Stimulated activated naive CD8-positive, alpha-beta T cell treated with anti-CD3 and anti-CD28 coated beads, Interleukin-15, Interleukin-2, amounts not matched to agents 100 ng/mL and 50 ng/mL, for 24 hours (primary cell): ENCODE results near the gene NEDD9.

Experiments used
- H3K27ac Mint-ChIP-seq: one replicate; pipeline ENCODE4 v1.8.0; 2021; ENCODE audit warnings: mild to moderate bottlenecking, mixed read lengths
- H3K27me3 Mint-ChIP-seq: one replicate; pipeline ENCODE4 v1.8.0; 2021; ENCODE audit warnings: mixed read lengths
- H3K36me3 Mint-ChIP-seq: one replicate; pipeline ENCODE4 v1.8.0; 2021; ENCODE audit warnings: low read depth, mixed read lengths
- H3K4me1 Mint-ChIP-seq: one replicate; pipeline ENCODE4 v1.8.0; 2021; ENCODE audit warnings: low read depth, mixed read lengths
- H3K4me3 Mint-ChIP-seq: one replicate; pipeline ENCODE4 v1.8.0; 2021; ENCODE audit warnings: mild to moderate bottlenecking, mixed read lengths
- H3K9me3 Mint-ChIP-seq: one replicate; pipeline ENCODE4 v1.8.0; 2021; ENCODE audit warnings: mixed read lengths

NEDD9 gene

DNA sequence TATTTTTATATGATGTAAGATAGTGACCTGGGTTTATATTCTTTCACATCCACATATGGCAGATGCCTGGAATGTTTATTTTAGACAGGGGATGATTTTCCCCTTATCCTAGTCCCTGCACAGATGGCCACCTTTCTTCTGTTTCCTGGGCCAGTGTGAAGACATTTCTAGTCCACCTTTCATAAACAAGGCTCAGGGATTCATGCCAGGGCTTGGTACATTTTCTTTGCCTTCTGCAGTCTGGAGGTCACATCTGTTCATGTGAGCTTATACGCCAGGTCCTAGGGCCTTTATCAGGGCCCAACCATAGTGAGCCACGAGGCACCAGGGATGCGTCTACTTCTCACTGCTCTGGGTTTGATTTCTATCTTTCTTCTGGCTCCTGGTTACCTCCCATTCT is 82.9 kb downstream of the NEDD9 start:
- H3K36me3 Mint-ChIP-seq = no peaks in the 10 kb centered on the region

DNA sequence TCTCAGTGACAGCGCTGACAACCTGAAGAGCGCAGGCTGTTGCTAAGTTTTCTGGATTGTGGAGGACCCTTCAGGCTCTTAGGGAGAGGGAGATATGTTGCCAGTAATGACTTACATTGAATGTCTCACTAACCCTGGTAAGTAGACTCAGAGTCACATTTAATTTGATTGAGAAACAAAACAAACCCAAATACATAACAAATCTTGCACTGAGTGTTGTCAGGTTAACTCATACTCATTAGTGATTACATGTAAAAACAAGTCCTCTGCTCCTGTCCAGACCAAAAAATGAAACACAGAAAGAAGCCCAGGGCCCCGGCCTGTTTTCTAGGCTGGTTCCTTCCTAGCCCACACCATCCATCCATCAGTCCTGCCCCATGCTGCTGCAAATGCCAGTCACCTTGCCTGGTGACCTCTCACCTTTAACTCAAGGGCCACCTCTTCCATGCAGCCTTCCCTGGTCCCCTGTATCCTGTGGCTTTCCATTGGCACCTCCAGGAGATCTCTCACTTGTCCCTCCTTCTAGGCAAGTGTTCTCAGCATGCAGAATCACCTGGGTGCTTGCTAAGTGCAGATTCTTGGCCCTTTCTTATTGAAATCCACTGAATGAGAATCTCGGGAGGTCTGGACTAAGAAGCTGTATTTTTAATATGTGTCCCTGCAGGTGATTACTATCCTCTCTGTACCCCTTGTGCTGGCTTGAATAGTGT is 86.2 kb downstream of the NEDD9 start:
- no peak overlapping the region for H3K27ac Mint-ChIP-seq
- H3K4me1 Mint-ChIP-seq = peaks cover 13% of the 10 kb centered on the region
- H3K4me3 Mint-ChIP-seq = no peak overlapping the region
- H3K9me3 Mint-ChIP-seq = no peaks in the 10 kb centered on the region
- no peaks in the 10 kb centered on the region for H3K36me3 Mint-ChIP-seq
- no peaks in the 10 kb centered on the region for H3K27me3 Mint-ChIP-seq

More for the DNA sequence above, 82.9 kb downstream of the NEDD9 start:
- H3K27me3 Mint-ChIP-seq = peaks cover 5% of the 10 kb centered on the region
- H3K9me3 Mint-ChIP-seq = no peaks in the 10 kb centered on the region
- H3K4me1 Mint-ChIP-seq = peaks cover 8% of the 10 kb centered on the region
- no peak overlapping the region for H3K27ac Mint-ChIP-seq
- no peak overlapping the region for H3K4me3 Mint-ChIP-seq

DNA sequence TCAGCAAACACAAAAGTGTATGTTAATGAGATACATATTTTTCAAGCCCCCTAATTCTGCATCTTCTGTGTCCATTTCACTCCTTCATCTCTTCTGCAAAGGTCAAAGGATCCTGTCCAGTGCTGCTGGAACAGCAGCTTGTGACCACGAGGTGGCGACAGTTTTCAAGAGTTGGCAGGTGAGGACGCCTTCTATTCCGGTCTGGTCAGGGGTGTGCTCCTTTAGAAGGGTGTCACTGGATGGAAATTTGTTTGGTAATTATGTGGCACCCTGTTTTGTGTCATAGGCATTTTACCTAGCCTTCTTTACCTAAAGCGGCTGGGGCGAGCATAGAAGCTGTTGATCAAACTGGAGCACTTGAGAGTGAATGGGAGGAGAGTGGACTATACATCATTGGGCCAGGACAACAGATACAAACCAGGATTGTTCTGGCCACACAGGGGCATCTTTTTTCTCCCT is 88.0 kb downstream of the NEDD9 start:
- H3K4me1 Mint-ChIP-seq = peaks cover 26% of the 10 kb centered on the region
- no peak overlapping the region for H3K4me3 Mint-ChIP-seq
- H3K27me3 Mint-ChIP-seq = no peaks in the 10 kb centered on the region
- no peaks in the 10 kb centered on the region for H3K36me3 Mint-ChIP-seq
- no peaks in the 10 kb centered on the region for H3K9me3 Mint-ChIP-seq
- peak overlapping the region; percentile 0 for H3K27ac Mint-ChIP-seq

DNA sequence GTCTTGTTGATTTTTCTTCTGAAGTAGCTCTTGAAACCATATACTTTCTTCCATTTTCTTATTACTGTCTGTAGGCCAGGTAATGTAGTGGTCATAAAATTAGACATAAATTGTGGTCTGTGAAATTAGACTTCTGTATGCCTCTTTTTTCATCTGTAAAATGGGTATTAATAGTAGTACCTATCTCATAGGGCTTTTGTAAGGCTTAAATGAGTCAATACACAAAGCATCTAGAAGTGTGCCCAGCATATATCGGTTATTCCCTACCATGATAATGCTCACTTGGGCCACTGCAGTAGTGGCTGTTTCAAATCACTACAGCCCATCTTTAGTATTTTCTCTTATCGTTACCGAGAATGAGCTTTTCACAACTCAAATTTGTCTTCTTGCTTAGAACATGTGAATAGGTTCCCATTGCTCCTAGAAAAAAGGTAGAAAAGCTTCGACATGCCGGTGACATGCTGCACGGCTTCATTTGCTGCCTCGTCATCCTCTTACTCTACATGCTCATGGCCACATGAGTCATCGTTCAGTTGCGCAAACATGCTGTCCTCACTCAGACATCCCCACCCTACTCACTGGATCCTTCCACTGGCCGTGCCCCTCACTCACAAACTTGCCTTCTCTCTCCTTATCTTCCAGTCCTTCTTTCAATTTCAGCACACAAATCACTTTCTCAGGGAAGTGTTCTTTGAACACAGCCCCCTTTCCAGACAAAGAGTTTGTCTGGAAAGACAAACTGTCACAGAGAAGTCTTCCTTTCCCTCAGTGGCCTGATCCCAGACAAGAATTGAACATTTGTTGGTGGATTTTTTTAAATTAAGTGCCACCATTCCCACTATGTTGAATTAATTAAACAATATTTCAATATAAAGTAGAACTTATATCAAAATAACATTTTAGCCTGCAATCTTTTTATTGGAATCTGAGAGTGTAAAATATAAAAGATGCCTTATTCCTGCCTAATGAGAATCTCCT is 88.8 kb downstream of the NEDD9 start:
- Mint-ChIP-seq H3K4me3 (no peak overlapping the region), H3K27ac (peak overlapping the region; percentile 38)

DNA sequence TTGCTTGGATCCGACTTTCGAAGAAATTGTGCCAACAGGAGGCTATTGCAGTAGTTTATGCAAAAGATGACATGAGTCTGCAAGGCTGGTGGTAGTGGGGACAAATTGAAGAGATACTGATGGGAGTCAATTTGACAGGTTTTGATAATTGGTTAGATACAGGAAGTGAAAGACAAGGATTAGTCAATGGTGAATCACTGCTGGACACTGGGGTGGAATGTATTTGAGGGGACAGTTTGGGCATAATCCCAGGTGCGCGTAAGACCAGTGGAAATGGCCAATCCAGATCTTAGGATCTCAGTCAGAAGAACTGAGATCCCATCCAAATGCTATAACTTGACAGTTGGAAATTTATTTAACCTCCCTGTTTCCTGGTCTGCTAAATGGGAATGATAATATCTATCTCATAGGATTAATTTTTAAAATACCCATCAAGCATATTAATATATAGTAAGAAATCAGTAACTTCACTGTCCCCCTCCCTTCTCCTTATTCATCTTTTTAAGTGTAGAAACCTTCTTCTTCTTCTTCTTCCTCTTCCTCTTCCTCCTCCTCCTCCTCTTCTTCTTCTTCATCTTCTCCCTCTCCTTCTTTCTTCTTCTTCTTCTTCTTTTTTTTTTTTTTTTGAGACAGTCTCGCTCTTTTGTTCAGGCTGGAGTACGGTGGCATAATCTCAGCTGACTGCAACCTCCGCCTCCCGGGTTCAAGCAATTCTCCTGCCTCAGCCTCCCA is 90.0 kb downstream of the NEDD9 start:
- Mint-ChIP-seq H3K36me3 (peaks cover 5% of the 10 kb centered on the region), H3K4me3 (no peak overlapping the region), H3K27me3 (no peaks in the 10 kb centered on the region)

More for the DNA sequence above, 88.8 kb downstream of the NEDD9 start:
- Mint-ChIP-seq H3K36me3 (peaks cover 5% of the 10 kb centered on the region), H3K4me1 (peaks cover 33% of the 10 kb centered on the region), H3K27me3 (no peaks in the 10 kb centered on the region), H3K9me3 (no peaks in the 10 kb centered on the region)

DNA sequence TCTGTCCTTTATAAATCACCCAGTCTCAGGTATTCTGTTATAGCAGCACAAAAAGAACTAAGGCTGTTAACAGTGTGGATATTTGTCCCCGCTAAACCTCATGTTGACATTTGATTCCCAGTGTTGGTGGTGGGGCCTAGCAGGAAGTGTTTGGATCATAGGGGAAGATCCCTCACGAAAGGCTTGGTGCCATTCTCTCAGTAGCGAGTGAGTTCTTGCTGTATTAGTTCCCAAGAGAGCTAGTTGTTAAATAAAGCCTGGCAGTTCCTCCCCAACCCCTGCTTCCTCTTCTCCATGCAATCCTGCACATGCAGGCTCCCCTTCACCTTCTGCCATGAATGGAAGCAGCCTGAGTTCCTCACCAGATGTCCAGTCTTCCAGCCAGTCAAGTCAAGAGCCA is 91.2 kb downstream of the NEDD9 start:
- Mint-ChIP-seq H3K36me3 (peaks cover 5% of the 10 kb centered on the region), H3K9me3 (no peaks in the 10 kb centered on the region), H3K27me3 (no peaks in the 10 kb centered on the region), H3K27ac (no peak overlapping the region), H3K4me1 (peaks cover 37% of the 10 kb centered on the region), H3K4me3 (no peak overlapping the region)

More for the DNA sequence above, 90.0 kb downstream of the NEDD9 start:
- Mint-ChIP-seq H3K4me1 (peaks cover 37% of the 10 kb centered on the region), H3K27ac (no peak overlapping the region), H3K9me3 (no peaks in the 10 kb centered on the region)

DNA sequence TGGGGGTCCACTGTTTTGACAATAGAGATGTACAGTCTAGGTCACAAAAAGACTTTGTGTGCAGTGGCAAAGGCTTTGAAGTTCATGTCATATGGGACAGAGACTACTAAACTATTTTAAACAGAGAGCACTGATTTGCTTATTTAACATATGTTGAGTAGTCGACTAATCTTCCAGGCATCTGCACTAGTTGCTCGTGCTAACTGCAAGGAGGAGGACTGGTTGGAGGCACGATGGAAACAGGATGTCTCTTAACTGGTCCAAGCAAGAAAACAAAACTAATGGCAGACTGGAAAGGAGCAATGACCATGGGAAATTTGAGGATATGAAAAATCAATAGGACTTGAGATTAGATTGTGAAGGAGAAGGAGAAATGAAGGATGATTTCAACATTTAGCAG is 92.4 kb downstream of the NEDD9 start:
- Mint-ChIP-seq H3K4me1 (peaks cover 38% of the 10 kb centered on the region), H3K4me3 (no peak overlapping the region), H3K27ac (no peak overlapping the region), H3K27me3 (no peaks in the 10 kb centered on the region), H3K36me3 (peaks cover 15% of the 10 kb centered on the region), H3K9me3 (no peaks in the 10 kb centered on the region)

DNA sequence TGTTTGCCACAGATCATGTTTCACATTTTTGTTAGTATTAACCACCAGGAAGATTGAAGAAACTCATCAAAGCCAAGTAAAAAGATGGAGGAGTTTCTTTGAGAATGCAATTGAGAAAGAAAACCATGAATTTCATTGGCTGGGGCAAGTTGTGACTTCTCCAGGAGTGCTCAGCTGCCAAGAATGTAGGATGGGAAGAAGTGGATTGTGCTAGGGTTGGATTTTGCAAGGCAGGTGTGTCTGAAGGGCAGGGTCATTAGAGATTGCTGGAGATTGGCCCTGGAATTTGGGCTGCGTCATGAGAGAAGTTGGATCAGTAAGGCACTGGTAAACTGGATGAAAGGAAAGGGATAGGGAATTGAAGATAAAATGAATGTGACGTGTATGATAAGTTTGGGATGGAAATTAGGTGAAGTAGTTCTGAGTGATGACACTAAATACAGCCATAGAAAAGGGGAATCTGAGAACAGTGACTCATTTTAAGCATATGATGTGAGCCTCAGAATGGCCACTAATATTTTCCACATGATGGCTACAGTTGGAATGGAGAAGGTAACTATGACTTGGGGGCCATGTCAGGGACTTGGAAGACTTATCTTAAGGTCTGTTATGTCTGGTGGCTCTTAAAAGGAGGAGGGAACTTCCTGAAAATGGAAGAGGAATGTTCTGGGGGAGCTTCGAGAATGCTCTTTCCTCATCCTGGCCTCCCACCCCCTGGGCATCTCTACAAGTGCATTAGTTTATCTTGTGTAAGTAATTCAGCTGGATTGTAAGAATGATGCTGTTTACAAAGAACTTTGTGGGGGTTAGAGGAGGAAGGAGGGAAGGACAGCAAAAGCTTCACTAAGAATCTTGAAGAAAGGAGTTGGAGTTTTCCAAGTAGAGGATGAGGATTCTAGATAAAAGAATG is 93.2 kb downstream of the NEDD9 start:
- Mint-ChIP-seq H3K4me3 (peak overlapping the region; percentile 25), H3K27me3 (no peaks in the 10 kb centered on the region), H3K4me1 (peaks cover 37% of the 10 kb centered on the region), H3K36me3 (peaks cover 22% of the 10 kb centered on the region), H3K9me3 (no peaks in the 10 kb centered on the region), H3K27ac (peak overlapping the region; percentile 89)

DNA sequence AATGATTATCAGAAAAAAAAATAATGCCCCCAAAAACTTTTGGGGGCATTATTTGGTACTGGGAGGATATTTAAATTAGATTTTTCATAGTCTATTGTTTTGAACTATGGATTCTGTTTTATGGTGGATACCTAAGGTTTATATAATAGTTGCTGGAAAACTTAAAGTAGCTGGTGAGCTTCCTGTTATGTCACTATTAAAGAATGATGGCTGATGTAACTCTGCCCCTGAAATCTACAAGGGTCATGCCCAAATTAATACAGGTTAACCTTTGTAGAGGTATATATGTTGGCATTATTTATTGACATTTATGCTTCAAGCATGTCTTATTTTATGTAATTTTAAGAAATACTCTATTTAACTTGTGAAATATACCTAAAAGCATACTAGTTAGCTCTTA is 95.7 kb downstream of the NEDD9 start:
- Mint-ChIP-seq H3K9me3 (no peaks in the 10 kb centered on the region), H3K27me3 (no peaks in the 10 kb centered on the region), H3K27ac (no peak overlapping the region), H3K4me3 (no peak overlapping the region), H3K36me3 (peaks cover 24% of the 10 kb centered on the region), H3K4me1 (peaks cover 28% of the 10 kb centered on the region)
